HepG2 (cell line): ENCODE data around the gene ATOSB. TPM values are rescaled to one million over a fixed set of nuclear protein-coding genes. Genes with fewer than 3 reads are reported as not detected.
A peak's percentile ranks its signal among the peaks of the same experiment; 100 is the strongest.

Experiments
- BHLHE40 ChIP-seq: IDR thresholded peaks from 2 replicates; pipeline ENCODE4 v1.6.1; 2011; ENCODE audit warnings: low read length, improper control_type of control experiment
- BRCA1 ChIP-seq: sonication (generic); formaldehyde crosslinking; IDR thresholded peaks from 2 replicates; pipeline ENCODE4 v1.4.0; 2020; ENCODE audit warnings: missing genetic modification reagents
- EED ChIP-seq: sonication (generic); formaldehyde crosslinking; IDR thresholded peaks from 2 replicates; pipeline ENCODE4 v1.5.0; 2020; ENCODE audit warnings: mild to moderate bottlenecking, missing genetic modification reagents
- HOXA5 ChIP-seq: sonication (generic); formaldehyde crosslinking; IDR thresholded peaks from 2 replicates; pipeline ENCODE4 v1.4.0; 2020; ENCODE audit warnings: missing genetic modification reagents
- KLF6 ChIP-seq: IDR thresholded peaks from 2 replicates; pipeline ENCODE4 v1.8.0; 2016; ENCODE audit warnings: missing biosample characterization, missing genetic modification reagents
- KMT2A ChIP-seq: sonication (generic); formaldehyde crosslinking; IDR thresholded peaks from 2 replicates; pipeline ENCODE4 v1.4.0; 2020; ENCODE audit warnings: missing genetic modification reagents
- MXD3 ChIP-seq: IDR thresholded peaks from 2 replicates; pipeline ENCODE4 v1.6.1; 2016; ENCODE audit warnings: mild to moderate bottlenecking, missing biosample characterization, missing genetic modification reagents
- NFATC3 ChIP-seq: sonication (generic); formaldehyde crosslinking; IDR thresholded peaks from 2 replicates; pipeline ENCODE4 v1.5.1; 2020; ENCODE audit warnings: mild to moderate bottlenecking, missing genetic modification reagents
- POLR2G ChIP-seq: fragments of 200-400 bp; formaldehyde crosslinking; IDR thresholded peaks from 2 replicates; pipeline ENCODE4 v1.6.1; 2018; ENCODE audit warnings: mild to moderate bottlenecking, low read depth, low read length, moderate library complexity
- SCMH1 ChIP-seq: sonication (generic); formaldehyde crosslinking; IDR thresholded peaks from 2 replicates; pipeline ENCODE4 v1.9.0; 2021; ENCODE audit warnings: missing genetic modification reagents, mild to moderate bottlenecking, borderline replicate concordance
- SP2 ChIP-seq: sonication (generic); formaldehyde crosslinking; IDR thresholded peaks from 2 replicates; pipeline ENCODE4 v1.5.1; 2020; ENCODE audit warnings: mild to moderate bottlenecking, missing genetic modification reagents
- XRCC5 ChIP-seq: fragments of 200-400 bp; formaldehyde crosslinking; optimal IDR thresholded peaks from 2 replicates; pipeline ENCODE3; 2017; ENCODE audit warnings: mild to moderate bottlenecking, low read length
- ZFP36L1 ChIP-seq: sonication (generic); formaldehyde crosslinking; IDR thresholded peaks from 2 replicates; pipeline ENCODE4 v1.8.0; 2022; ENCODE audit warnings: mild to moderate bottlenecking, missing genetic modification reagents, moderate library complexity
- ZFYVE20 ChIP-seq: sonication (generic); formaldehyde crosslinking; IDR thresholded peaks from 2 replicates; pipeline ENCODE4 v1.8.0; 2023; ENCODE audit warnings: low read depth, mild to moderate bottlenecking, moderate library complexity, missing genetic modification reagents, borderline replicate concordance
- ZNF101 ChIP-seq: sonication (generic); formaldehyde crosslinking; IDR thresholded peaks from 2 replicates; pipeline ENCODE4 v1.4.0; 2020; ENCODE audit warnings: mild to moderate bottlenecking, low read depth, missing genetic modification reagents, borderline replicate concordance
- ZNF12 ChIP-seq: sonication (generic); formaldehyde crosslinking; IDR thresholded peaks from 2 replicates; pipeline ENCODE4 v1.5.0; 2020; ENCODE audit warnings: missing genetic modification reagents
- ZNF20 ChIP-seq: sonication (generic); formaldehyde crosslinking; IDR thresholded peaks from 2 replicates; pipeline ENCODE4 v1.4.0; 2020; ENCODE audit warnings: mild to moderate bottlenecking, moderate library complexity, missing genetic modification reagents
- ZNF333 ChIP-seq: sonication (generic); formaldehyde crosslinking; IDR thresholded peaks from 2 replicates; pipeline ENCODE4 v1.4.0; 2020; ENCODE audit warnings: mild to moderate bottlenecking, missing genetic modification reagents, borderline replicate concordance
- ZNF383 ChIP-seq: sonication (generic); formaldehyde crosslinking; IDR thresholded peaks from 2 replicates; pipeline ENCODE4 v1.4.0; 2020; ENCODE audit warnings: missing genetic modification reagents, mild to moderate bottlenecking, borderline replicate concordance
- ZNF441 ChIP-seq: sonication (generic); formaldehyde crosslinking; IDR thresholded peaks from 2 replicates; pipeline ENCODE4 v1.7.0; 2021; ENCODE audit warnings: missing genetic modification reagents, borderline replicate concordance
- ZNF644 ChIP-seq: IDR thresholded peaks from 2 replicates; pipeline ENCODE4 v1.6.1; 2016; ENCODE audit warnings: low read depth
- ZNF710 ChIP-seq: sonication (generic); formaldehyde crosslinking; IDR thresholded peaks from 2 replicates; pipeline ENCODE4 v1.5.0; 2020; ENCODE audit warnings: mild to moderate bottlenecking, missing genetic modification reagents, borderline replicate concordance
- ZNF720 ChIP-seq: sonication (generic); formaldehyde crosslinking; IDR thresholded peaks from 2 replicates; pipeline ENCODE4 v1.4.0; 2020; ENCODE audit warnings: missing genetic modification reagents
- ZNF792 ChIP-seq: IDR thresholded peaks from 2 replicates; pipeline ENCODE4 v1.6.1; 2016
- polyA plus RNA-seq, 8 experiments: library from polyadenylated mRNA; depleted of rRNA in 3 of 8; stranded (reverse) in 7 of 8; unstranded in 1 of 8; fragments of >200 nt; fragmentation: Illumina TruSeq in 4 of 8; extraction: Trizol in 4 of 8; gene quantifications; 2 replicates each; pipeline versions ENCODE4 v1.2.1 to v1.2.3, GENCODE V29; 2011 to 2016; ENCODE audit warnings: low read depth in 4 of 8, missing spikeins in 1 of 8, mixed read lengths in 1 of 8; ENCODE audit not compliant: insufficient read depth in 1 of 8
- total RNA-seq, 5 experiments: library from RNA; depleted of rRNA; stranded (reverse); fragments of >200 nt; fragmentation: Illumina TruSeq; extraction: Trizol; gene quantifications; 2 replicates each; pipeline ENCODE4 v1.2.3, GENCODE V29; 2016; ENCODE audit warnings: low read depth in 1 of 5

ATOSB gene
- total and polyA plus RNA-seq, 2 of the 13 experiments (the other 11 are each of a cell fraction or from before 2014, with no cell fraction given): 1.9 to 6.4 TPM

GRCh38 chr9:35161713-35162604 lies 46.3 kb upstream of the ATOSB start, which contains the start of gene UNC13B (continued):
- TF ChIP-seq ZNF12: no peak; the same call in 1 of the 2 replicates
- TF ChIP-seq SP2 (CRISPR knock-in tag): peak; percentile 55
- 0 out of 2 replicates have a peak, but pooled peaks have one; percentile 36 for TF ChIP-seq ZNF441 (CRISPR knock-in tag)
- no peak for TF ChIP-seq BHLHE40
- TF ChIP-seq ZNF383 (CRISPR knock-in tag): no peak
- TF ChIP-seq ZNF644: no peak
- TF ChIP-seq XRCC5: peak; percentile 50
- peak; percentile 86 for TF ChIP-seq MXD3
- peak; percentile 64; the same call in 1 of the 2 replicates for TF ChIP-seq HOXA5
- no peak for TF ChIP-seq ZNF20 (CRISPR knock-in tag)
- no peak for TF ChIP-seq ZNF333 (CRISPR knock-in tag)
- TF ChIP-seq ZNF101 (CRISPR knock-in tag): no peak
- TF ChIP-seq POLR2G: peak; percentile 89
- 0 out of 2 replicates have a peak, but pooled peaks have one; percentile 59 for TF ChIP-seq ZFYVE20
- TF ChIP-seq BRCA1 (CRISPR knock-in tag): no peak
- no peak for TF ChIP-seq ZNF720 (CRISPR knock-in tag)
- no peak for TF ChIP-seq NFATC3 (CRISPR knock-in tag)
- no peak for TF ChIP-seq SCMH1 (CRISPR knock-in tag)
- 0 out of 2 replicates have a peak, but pooled peaks have one; percentile 55 for TF ChIP-seq EED (CRISPR knock-in tag)
- TF ChIP-seq ZFP36L1 (CRISPR knock-in tag): peak; percentile 63; the same call in 1 of the 2 replicates
- TF ChIP-seq ZNF710 (CRISPR knock-in tag): peak; percentile 30; the same call in 1 of the 2 replicates
- TF ChIP-seq ZNF792 (CRISPR knock-in tag): peak; percentile 54; the same call in 1 of the 2 replicates
- peak; percentile 81 for TF ChIP-seq KLF6 (CRISPR knock-in tag)
- peak; percentile 90 for TF ChIP-seq KMT2A (CRISPR knock-in tag)
